HFF-Myc (cell line): ENCODE results near the gene TNS1.
A peak's percentile ranks its signal among the peaks of the same experiment; 100 is the strongest.
"Not testable (repeated sequence)": the region's sequence is repeated elsewhere in the genome, so short reads cannot be mapped to it uniquely, and the experiment has no call there.

Experiments
- DNase-seq: peaks from one replicate; pipeline ENCODE4 v3.0.0-alpha.2; 2011; ENCODE audit warnings: low read depth; ENCODE audit errors: extremely low read depth
- H3K4me3 ChIP-seq: replicated peaks from 2 replicates; pipeline ENCODE4 v1.5.1; 2011; ENCODE audit warnings: low read depth, mild to moderate bottlenecking, control low read depth, low read length
- CTCF ChIP-seq: IDR thresholded peaks from 2 replicates; pipeline ENCODE4 v1.5.1; 2012; ENCODE audit warnings: mild to moderate bottlenecking, low read depth, low read length, control low read depth; ENCODE audit errors: missing control alignments

Gene TNS1

GRCh38 chr2:218020966-218021535, 18.3 kb upstream of the TNS1 start:
- TF ChIP-seq CTCF = peak; percentile 6
- DNase-seq = no peak
- no peak overlapping the region for H3K4me3 ChIP-seq

DNA sequence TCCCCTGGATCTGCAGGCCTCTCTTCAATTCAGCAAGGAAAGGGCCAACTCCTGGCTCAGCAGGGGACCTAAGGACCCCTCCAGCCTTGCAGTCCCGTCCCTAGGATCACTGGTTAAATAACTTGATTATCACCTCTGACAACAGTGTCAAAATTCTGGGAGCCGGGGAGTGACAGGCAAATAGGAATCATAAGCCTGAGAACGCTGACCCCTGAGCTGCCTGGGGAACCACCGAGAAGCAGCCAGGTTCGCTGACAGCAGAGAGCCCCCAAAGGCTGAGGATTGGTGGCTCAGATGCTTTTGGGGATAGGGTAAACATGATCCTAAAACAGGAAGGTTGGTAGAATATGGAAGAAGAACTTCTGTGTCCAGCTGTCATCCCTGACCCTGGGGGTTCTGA, 17.5 kb upstream of the TNS1 start:
- no peak for DNase-seq
- TF ChIP-seq CTCF = no peak
- H3K4me3 ChIP-seq = no peak overlapping the region

DNA sequence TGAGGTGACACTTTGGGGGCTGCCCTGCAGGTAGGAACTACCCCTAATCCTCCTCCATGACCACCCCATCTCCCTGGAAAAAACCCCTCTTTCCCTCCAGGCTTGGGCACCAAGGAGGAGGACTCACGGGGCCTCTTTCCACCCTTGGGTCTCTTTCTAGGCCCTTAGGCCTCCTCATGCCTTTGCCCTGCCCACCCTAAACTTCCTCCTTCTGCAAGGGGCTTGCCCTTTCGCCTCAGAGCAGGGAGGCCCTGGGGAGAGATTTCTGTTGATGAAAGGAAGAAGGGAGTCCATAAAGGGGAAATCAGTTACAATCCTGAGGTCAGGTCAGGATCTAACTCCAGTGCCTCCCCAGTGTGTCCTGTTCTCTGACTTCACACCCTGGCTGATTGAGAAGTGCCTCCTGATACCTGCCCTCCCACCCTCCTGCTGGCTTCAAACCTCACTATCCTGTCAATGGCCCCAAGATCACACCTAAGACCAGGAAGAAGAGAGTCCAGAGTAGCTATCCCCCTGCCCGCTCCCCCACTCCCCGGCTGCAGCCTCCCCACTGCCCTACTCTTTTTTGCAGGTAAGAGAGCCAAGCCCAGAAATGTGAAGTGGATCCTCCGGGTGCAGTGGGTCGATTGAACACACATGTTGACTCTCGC, 16.7 kb upstream of the TNS1 start:
- no peak overlapping the region for H3K4me3 ChIP-seq
- no peak for DNase-seq
- TF ChIP-seq CTCF = no peak

GRCh38 chr2:218018842-218019125, 16.0 kb upstream of the TNS1 start:
- not testable (repeated sequence) for H3K4me3 ChIP-seq, DNase-seq

DNA sequence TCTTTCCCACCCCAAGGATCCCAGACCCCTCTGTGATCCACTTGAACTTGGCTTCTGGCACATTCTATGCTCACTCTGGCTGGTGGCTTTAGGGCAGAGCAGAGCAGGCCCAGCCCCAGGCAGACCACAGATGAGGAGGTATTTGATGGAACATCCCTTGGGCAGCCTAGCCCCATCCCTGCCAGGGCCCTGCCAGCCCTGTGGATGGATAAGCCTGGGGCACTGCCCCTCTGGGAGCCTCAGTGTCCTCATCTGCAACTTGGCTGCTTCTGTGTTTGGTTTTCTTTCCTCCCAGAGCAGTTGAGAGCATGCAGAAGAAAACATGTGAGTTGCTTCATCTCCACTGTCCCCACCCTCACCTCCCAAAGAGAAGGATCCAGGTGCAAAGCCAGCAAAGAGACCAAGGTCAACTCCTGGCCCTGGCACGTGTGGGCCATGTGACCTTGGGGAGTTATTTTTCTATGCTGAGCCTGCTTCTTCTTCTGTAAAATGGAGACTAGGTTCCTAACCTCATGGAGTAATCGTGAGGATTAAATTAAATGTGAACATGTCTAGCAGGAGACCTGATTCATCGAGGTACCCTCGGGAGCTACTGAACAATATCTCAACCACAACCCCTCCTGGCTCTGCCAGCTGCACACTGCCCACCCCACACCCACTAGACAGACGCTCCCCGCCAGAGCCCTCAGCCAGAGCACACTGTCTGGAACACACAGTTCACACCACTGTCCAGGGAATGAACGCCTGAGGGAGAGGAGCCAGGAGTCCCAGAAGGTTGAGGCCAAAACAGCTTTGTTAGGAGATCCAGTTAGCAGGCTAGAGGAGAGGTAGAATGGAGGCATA, 14.6 kb upstream of the TNS1 start:
- no peak for DNase-seq
- no peak for TF ChIP-seq CTCF
- H3K4me3 ChIP-seq = no peak overlapping the region

GRCh38 chr2:218016810-218017209, 14.0 kb upstream of the TNS1 start:
- no peak for DNase-seq
- H3K4me3 ChIP-seq = no peak overlapping the region
- no peak for TF ChIP-seq CTCF
